Measurements from ENCODE around the gene PPP6R3.

PPP6R3 gene

DNA sequence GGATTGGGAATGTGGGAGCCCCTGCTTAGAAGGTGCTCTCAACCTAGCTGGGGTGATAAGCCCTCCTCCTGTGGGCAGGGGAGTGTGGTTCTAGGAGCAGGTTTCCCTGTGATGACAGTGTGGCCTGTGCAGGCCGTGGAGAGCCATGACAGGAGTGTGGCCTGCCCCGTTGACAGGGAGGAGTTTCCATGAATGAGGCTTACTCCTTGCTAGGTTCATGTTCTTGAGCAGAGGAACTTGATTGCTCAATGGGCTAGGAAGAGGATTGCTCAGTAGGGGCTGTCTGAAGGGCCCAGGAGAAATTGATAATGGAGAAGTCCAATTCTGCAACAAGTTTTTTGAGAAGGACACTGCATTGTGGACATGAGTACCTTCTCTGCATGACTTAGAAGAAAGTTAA is 92.0 kb downstream of the PPP6R3 start:
- no peak for DNase-seq (ENCODE audit: low read depth in 3 of 3)

DNA sequence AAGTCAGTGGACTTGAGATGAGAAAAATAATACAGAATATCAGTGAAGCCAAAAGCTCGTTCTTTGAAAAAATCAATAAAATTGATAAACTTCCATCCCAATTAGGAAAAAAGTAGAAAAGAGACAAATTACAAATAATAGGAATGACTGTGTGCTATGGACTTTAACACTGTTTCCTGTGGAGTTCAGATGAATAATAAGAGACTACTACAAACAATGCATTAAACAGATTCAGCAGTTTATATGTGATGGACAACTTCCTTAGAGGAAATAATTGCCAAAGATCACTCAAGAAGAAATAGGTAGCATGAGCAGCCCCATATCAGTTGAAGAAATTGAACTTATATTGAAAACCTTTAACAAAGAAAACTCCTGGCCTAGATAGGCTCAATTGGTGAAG is 99.7 kb downstream of the PPP6R3 start:
- no peak for DNase-seq (ENCODE audit: low read depth in 3 of 3)

DNA sequence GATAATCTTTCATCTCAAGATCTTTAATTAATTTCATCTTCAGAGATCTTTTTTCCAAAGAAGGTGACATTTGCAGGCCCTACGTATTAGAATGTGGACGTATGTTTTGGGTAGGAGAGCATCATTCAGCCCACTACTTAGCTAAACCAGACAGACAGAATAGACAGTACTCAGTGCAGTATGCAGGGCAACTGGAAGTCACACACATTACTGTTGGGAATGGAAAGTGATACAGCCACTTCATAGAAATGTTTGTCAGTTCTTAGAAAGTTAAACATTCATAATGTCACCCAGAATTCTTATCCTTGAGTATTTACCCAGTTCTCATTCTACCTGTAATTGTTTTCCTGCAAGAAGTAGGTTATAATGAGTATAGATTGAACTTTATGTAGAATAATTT is 102.9 kb downstream of the PPP6R3 start:
- DNase-seq (ENCODE audit: low read depth in 3 of 3) = no peak

DNA sequence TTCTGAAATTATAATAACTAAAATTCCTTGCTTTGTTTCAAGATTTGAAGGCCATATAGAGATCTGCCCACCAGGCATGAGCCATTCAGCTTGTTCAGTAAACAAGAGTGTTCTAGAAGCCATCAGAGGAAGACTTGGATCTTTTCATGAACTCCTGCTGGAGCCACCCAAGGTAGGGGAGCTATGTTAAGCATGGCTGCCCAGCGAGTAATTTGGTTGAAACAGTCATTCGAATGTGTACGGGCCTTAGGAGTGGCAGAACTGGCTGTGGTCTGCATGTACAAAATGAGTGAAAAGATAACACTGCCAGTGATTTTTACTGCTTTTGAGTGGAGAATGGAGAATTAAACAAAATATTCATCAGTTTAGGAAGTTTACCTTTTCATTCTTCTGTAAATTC is 103.7 kb downstream of the PPP6R3 start:
- no peak for DNase-seq (ENCODE audit: low read depth in 3 of 3)

DNA sequence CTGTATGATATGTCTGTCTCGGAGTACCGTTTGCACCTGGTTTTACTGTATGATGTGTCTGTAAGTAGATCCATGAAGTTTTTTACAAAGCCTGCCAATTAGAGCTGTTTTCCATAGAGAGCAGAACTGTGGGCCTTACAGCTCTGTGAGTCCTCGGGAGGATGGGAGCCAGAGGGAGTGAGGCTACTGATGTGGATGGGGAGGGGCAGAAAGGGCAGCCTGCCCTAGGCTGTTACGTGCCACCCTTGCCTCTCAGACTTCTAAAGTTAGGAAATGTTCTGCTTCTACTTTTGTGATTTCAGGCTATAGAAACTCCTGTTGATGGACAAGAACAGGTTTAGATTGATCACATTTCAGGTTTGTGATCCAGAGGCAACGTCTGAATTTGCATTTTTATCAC is 105.2 kb downstream of the PPP6R3 start:
- no peak for DNase-seq (ENCODE audit: low read depth in 3 of 3)

DNA sequence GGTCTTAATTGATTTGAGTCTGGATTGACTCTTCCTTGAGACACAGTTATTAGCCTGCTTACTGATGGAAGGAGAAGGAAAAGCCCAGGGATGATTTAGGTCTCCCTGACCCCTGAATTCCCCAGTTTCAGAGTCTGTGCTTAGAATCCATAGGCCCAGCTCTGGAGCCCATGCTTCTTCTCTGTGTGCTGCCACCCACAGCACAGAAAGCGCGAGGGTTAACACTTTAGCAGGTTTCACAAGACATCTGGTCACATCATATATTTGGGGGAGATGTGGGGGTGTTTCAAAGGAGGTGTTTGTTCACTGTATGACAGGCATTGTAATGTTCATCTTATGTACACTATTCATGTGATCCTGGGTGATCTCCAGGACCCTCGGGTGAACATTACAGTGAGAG is 107.0 kb downstream of the PPP6R3 start:
- DNase-seq (ENCODE audit: low read depth in 3 of 3) = no peak

DNA sequence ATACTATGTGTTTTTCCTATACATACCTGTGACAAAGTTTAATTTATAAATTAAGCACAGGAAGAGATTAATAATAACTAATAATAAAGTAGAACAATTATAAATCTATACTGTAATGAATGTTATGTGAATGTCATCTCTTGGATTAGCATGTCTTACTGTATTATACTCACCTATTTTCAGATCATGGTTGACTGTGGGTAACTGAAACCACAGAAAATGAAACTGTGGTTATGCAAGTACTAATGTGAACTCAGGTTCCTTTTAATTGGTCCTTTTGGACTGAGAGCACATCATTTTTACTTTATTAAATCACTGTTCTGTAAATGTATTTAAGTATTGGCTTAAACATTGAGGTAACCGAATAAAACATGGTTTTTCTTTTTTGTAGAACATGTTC is 108.8 kb downstream of the PPP6R3 start:
- no peak for DNase-seq (ENCODE audit: low read depth in 3 of 3)

DNA sequence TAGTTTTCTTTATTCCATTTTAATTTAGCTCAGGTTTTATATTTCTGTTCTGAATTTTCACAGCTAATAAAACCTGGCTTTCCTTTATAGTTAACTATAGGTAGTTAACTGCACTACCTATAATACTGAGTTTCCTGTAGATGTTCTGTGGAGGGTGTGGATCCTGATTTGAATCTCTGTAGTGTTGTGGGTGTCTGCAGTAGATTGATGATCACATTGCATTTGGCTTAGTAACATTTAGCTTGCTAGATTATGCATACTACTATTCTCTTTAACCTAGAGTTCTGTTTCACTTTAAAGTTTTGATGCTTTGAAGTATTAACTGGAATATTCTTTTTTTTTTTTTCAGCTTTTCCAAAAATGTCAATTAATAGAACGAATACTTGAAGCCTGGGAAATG is 110.1 kb downstream of the PPP6R3 start:
- no peak for DNase-seq (ENCODE audit: low read depth in 3 of 3)

DNA sequence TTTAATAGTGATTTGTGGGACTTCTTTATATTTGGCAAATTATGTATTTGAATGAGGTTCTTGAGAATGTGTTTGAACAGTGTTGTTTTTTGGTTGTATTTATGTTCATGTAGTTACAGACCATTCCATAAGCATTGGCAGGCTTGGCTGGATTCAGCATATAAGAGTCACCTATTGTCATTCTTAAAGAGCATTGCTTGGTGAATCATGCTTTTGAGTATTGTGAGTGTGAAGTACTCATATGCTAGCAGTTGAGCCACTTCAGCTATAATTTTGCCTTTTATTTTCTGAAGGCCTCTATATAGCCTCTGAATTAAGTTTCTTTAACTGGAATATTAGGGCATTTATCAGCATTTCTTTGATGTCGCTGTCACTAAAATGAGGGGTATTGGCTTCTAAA is 113.8 kb downstream of the PPP6R3 start:
- no peak for DNase-seq (ENCODE audit: low read depth in 3 of 3)

DNA sequence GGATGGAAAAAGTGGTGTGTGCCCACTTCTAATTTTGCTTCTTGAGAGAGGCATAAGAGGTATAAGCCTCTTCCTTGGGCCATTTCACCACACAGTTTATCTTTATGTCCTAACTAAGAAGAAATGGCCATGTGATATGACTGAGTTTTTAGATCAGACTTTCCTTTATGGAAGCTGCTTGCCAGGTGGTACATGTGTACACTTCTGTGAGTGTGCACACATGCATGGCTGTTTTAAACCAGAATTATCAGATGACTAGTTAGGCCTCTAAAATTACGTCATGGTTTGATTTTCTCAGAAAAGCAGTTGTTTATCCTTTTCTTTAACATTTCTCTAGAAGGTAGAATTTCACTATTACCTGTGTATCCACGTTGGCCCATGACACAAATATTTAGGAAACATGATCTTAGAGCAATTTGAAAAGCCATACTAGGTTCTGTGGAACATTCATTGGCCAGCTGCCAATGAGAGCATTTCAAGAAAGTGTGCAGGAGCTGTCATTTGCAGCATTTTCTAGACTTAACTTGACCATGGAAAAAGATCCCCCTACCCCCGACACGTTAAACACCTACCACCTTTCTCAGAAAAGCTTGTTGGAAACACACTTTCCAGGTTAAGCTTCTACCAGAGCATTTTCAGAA is 114.6 kb downstream of the PPP6R3 start:
- DNase-seq (ENCODE audit: low read depth in 3 of 3) = no peak

DNA sequence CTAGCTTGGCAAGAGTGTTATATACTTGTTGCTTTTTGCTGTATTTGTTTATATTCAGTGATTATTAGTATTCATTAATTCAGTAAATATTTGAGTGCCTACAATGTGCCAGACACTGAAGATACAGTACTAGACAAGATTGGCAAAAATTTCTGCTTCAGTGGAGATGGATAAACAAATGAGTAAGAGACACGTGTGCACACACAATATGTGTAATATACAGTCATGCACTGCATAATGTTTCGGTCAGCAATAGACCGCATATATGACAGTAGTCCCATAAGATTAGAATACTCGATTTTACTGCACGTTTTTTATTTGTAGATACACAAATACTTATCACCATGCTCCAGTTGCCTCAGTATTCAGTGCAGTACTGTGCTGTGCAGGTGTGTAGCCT is 118.9 kb downstream of the PPP6R3 start:
- no peak for DNase-seq (ENCODE audit: low read depth in 3 of 3)

DNA sequence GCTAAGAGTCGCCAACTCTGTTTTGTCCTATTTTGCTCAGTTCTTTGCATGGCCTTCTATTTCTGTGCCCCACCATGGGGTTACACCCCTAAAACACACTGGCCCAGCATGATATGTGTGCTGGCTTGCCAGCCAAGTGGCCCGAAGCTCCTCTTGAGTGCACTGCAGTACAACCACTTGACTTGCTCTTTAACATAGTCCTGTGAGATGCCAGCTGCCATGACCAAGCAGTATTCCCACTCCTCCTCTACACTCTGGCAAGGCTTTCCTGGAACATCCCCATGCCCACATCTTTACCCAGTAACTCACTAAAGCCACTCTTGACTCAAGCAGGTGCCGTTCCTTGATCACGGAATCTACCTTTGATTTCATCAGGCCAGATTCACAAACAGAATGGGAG is 120.9 kb downstream of the PPP6R3 start:
- no peak for DNase-seq (ENCODE audit: low read depth in 3 of 3)

DNA sequence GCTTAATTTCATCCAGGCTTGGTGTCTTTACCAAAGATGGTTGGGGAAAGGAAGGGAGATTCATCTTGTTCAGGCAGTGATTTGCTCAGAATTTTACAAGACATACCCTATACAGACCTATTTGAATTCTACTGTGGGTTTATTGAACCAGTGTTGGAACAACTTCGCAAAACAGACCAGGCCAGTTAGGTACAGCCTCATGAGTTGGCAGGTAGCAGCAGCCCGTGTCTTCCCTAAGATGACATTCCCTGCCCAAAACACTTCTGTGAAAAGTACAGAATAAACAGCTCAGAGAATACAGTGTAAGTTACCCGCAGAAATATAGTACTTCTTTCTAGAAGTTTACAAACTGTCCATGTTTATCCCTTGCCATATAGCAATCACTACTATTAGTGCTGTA is 121.3 kb downstream of the PPP6R3 start:
- DNase-seq (ENCODE audit: low read depth in 3 of 3) = no peak

DNA sequence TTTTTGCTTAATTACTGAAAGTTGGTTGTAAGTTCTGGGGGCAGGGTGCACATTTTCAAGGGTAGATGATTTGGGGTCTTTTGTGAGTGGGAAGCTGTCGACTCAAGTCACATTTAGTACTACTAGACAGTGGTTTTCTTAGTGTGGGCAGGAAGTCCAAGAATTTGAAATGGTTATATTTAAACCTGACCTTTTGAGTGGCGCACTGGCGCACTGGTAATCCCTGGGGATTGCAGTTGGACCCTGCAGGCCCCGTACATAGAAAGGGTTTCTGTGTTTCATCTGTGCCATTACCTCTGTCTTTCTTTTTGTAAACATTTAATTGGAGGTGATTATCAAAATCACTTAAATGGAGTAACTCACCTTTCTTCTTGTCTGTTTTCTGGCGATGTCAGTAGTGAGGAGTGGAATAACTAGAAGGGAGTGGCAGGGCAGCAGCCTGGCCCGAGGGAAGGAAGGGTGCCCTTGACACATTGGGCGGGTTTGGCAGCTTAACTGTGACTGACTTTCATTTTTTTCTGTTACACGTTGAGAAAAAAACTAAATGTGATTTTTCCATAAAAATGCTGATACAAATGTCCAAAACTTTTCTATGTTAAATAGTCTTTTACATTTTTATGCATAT is 122.0 kb downstream of the PPP6R3 start:
- no peak for DNase-seq (ENCODE audit: low read depth in 3 of 3)

DNA sequence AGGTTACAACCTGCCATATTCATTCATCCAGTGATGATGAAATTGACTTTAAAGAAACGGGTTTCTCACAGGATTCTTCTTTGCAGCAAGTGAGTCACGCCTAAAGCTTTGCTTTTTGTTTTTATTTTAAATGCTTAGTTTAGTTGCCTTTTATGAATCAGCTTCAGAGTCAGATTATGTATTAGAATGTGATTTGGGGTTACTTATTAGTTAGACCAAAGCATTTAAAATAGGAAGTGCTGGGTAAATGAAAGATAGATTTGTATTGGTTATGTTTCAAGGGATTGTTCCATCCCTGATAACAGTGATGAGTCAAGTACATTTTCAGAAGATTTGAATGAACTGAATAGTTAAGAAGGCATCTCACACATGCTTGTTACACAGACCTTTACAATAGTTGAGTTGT is 122.5 kb downstream of the PPP6R3 start:
- no peak for DNase-seq (ENCODE audit: low read depth in 3 of 3)

DNA sequence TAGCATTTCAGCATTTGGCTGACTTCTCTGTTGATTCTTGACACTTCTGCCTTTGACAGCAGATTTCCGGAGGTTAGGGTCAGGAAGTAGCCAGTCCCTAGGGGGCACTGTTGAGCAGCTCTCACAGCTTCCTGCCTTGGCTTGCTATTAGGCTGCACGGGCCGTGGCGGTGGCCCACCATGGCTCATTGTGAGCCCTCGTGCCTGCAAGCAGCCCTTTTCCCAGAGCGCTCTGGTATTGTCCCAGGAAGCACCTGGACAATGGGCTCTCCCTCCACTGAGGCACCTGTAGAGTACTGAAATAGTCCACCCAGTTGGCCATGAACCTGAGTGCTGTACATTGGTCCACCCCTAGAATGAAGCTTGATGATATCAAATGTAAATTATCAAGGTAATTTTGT is 123.5 kb downstream of the PPP6R3 start:
- DNase-seq (ENCODE audit: low read depth in 3 of 3) = peak; percentile 19 to 26 (median 22)

DNA sequence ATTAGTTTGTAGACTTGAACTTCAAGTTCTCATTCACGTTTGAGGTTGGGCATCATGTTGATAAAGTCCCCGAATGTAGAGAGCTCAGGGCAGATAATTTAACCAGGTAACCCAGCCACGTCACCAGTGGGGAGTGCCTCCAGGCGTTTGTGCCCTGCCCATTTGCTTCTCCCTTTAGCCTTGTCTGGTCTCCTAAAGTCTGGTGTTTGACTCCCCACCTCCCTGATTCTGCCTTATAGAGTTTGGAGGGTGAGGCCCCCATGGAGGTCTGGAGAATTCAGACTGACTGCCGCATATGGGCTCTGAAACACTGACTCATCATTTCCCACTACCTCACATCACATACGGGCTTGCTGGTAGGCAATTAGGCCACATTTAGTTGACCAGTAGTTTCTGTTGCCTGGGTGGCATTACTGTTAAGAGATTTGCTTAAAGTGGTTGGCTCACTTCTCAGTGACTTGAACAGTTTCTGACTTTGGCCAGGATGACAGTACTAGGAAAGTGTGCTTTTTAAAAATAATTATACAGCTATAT is 124.5 kb downstream of the PPP6R3 start:
- no peak for DNase-seq (ENCODE audit: low read depth in 3 of 3)

DNA sequence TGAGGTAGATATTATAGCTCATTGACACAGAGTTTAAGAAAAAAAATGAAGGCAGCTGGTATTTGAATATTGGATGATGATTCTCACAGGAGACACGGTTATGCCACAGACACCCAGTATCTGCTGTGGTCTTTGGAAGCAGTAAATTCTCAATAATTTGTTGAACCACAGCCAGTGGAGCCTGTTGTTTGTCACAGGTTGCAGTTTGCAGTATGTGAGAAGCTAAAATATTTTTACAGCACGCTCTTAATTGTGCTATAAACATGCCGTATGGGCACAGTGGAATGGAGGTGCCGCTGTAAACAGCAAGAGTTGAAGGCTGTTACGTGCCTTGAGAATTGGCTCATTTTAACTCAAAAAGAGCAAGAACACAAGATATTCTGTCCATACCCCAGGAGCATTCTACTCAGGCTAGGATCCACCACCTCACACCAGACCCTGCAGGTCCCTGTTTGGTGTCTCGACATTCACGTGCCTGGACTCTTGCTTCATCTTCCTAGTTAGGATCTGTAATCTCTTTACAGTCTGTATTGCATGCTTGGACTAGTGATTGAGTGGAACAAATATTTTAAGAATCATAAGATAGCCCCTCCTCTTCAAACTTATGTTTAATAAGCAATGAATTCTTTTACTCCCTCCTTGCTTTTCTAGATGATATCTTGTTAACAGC is 129.1 kb downstream of the PPP6R3 start:
- no peak for DNase-seq (ENCODE audit: low read depth in 3 of 3)

DNA sequence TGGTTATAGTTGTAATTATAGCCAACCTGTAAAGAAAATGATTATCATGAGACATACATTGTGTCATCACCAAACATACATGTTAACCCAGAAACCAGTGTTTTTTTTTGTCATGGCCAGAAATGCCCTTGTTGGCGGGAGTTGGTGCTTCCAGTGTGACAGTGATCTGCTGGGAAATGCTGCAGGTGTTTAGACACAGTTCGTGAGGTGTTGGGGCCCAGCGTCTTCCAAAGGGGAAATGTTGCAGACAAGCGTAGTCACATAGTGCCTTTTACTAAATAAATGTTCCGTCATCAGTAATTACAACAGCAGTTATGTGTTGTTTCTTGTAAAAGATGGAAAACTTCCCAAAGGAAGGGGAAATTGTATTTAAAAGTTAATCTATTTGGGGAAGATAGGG is 131.2 kb downstream of the PPP6R3 start:
- no peak for DNase-seq (ENCODE audit: low read depth in 3 of 3)

DNA sequence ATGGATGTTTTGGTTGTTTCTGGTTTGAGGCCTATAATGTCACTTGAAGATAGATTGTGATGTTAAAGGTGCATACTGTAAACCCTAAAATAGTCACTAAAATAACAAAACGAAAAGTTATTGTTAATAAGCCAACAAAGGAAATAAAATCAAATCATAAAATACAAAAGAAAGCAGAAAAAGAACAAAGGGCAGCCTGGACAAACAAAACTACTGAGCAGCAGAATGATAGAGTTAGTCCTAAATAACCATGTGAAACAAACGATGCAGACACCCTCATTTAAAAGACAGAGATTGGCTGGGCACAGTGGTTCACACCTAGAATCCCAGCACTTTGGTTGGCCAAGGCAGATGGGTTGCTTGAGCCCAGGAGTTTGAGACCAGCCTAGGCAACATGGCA is 132.9 kb downstream of the PPP6R3 start:
- DNase-seq (ENCODE audit: low read depth in 3 of 3) = no peak

DNA sequence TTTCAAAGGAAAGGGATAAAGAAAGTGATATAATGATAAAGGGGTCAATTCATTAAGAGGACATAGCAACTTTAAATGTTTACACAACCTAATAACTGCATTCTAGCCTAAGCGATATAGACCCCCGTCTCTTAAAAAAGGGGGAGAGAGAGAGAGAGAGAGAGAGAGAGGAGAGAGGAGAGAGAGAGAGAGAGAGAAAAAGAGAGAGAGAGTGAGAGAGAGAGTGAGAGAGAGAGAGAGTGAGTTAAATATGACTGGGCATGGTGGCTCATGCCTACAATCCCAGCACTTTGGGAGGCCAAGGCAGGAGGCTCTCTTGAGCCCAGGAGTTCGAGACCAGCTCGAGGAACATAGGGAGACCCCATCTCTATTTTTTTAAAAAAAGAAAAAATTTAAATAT is 133.6 kb downstream of the PPP6R3 start:
- no peak for DNase-seq (ENCODE audit: low read depth in 3 of 3)

DNA sequence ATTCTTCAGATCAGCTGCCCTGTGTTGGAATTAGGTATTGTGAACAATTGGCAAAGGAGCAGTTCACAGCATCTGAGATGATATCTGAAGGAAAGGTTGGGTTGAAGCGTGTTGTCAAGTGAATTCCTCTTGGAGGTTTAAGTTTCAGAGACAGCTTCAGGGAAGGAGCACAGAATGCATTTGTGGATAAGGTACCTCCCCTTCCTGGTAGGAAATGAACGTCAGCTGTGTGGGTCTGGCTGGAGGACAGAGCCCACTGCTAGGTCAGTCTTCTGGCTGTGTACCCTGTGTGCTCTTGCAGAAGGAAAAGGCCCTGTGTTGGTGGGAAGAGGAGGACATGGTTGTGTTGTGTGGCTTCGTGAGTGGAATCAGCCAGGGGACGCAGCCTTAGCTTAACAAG is 135.7 kb downstream of the PPP6R3 start:
- DNase-seq (ENCODE audit: low read depth in 3 of 3) = no peak

Measured in stimulated activated CD4-positive, alpha-beta T cell treated with anti-CD3 and anti-CD28 coated beads, TNF-alpha, amount 100 ng/mL, for 4 hours (primary cell).